Measurements from ENCODE around the gene UNKL.

UNKL gene

DNA sequence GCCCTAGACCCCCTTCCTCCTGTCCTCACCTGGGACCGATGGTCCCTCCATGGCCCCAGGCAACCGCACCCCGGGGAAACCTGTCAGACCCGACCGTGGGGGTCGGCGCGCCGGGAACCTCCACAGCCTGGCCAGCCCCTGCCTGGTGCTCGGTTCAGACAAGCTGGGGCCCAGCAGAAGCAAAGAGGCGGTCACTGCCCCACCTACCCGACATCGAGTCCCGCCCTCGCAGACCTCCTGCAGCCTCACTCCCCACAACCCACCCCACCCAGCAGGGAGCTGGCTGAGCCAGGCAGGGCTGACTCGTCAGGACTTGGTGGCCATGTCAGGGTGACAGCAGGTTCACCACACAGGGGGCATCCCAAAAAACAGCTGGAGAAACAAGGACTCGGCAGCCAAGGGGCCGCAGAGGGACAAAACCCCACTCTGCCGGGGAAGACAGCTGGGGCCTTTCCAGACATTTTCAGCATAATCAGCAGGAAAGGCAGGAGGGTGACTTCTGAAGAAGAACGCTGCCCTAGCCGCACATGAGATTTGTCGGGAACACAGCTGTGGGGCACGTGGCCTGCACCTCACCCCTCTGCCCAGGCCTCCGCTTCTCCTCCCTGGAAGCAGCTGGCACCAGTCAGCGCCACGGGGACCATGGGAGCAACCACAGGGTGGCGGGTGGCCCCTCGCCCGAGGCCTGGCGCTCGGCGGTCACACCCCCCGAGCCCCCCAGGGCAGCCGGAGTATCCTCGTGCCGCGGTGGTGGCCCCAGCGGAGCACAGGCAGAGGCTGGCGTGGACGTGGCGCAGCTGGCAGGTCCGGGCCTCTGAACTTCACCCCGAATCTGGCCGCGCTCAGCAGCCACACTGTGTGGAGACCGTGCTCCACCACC, 39.8 kb downstream of the UNKL start:
- no peak for DNase-seq

DNA sequence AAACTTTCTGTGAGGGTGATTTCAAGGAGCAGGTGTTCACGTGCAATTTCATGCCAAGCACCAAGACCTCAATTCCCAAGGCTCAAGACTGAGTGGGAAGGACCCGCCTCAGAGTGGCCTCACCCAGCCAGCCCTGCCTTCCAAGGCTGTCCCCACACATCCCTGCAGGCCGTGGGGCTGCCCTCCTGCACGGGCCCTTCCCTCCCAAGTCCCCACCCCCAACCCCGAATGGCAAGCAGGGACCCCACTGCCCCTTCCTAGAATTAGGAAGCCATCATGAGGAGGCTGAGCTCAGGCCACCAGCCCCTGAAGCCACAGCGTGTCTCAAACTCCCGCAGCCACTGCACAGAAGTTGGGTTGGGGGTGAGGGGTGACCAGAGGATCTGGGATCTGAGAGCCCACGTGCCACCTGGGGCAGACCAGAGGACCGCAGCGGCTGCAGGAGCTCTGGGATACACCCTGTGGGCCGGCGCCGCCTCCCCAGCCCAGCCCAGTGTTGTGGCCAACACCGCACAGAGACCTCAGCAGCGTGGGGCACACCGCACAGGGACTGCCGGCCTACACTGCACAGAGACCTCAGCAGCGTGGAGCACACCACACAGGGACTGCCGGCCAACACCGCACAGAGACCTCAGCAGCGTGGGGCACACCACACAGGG, 42.1 kb downstream of the UNKL start:
- DNase-seq = no peak

DNA sequence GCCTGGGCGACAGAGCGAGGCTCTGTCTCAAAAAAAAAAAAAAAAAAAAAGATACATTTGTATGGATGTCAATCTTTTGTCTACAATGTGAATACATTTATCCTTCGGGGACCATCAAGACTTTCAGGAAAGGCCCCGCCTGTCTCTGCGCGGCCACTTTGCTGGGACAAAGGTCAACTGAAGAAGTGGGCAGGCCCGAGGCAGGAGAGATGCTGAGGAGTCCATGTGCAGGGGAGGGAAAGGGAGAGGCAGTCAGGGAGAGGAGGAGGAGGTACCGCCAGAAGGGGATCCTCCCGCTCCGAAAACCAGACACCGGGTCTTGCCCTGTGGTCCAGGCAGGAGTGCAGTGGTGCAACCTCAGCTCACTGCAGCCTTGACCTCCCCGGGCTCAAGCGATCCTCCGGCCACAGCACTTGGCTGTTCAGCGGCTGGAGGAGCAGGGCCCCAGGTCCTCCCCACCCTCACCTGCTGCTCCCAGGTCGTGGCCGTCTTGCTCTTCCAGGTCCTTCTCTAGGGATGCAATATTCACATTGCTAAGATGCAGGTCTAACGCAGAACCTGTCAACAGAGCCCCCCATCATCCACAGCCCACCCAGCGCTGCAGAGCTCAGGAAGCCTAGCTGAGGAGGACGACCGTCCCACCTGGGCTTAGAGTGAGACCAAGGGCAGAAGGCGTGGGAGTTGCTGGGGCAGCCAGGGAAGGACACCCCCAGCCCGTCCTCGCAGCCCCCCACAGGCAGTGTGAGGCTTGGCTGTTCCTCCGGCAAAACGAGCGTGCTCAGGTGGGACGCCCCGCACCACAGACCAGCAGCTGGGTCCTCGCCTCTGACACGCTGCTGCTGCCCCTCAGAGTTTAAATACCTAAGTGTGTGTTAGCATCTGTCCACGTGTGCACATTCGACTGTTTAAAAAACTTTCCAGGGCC, 43.2 kb downstream of the UNKL start:
- DNase-seq = no peak

DNA sequence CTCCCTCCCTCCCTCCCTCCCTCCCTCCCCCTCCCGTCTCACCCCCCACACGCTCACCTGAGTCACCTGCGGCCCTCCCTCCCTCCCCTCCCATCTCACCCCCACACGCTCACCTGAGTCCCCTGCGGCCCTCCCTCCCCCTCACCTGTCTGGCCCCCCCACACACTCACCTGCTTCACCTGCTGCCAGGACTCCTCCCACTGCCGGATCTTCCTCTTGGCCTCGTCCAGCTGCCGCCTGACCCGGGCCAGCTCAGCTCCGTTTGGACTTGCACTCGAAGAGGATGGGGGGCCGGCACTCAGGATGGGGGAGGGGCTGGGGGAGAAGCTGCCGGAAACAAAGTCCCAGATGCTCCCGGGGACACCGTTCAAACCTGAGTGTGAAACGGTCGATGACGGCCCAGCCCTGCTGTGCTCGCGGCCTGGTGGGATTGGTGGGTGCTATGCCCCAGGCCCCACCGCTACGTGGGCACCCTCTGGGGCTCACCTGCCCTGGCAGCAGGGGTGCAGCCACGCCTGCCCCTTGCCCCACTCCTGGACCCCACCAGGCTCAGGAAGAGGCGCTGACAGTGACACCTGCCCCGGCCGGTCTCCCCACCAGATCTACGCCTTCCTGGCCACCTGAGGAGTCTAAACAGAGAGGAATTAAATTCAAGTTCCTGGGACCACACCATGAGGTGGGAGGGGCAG, 46.9 kb downstream of the UNKL start:
- DNase-seq = no peak

DNA sequence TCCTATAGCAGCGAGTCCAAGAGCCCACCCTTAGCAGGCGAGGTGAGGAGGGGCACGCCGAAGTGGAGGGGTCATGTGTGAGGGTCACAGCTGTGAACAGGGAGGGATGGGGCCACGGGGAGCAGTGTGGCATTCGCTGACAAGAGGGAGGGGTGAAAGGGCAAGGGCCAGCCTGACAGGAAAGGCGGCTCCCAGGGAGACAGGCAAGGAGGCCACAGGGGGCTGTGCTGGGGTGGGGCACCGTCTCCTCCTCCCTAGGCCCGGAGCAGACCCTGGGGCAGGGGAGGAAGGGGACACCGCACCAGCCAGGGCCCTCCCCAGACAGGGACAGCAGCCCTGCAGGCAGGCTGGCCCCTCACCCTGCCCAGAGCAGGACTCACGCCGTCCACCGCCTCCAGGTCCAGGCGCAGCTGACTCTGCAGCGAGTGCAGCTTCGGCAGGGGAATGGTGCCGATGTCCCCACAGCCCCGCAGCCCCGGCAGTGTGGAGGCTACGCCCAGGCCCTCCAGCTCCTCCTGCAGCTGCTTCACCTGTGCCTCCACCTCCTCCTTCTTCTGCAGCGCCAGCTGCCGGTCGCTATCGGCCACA, 47.7 kb downstream of the UNKL start:
- DNase-seq = peak; percentile 39

DNA sequence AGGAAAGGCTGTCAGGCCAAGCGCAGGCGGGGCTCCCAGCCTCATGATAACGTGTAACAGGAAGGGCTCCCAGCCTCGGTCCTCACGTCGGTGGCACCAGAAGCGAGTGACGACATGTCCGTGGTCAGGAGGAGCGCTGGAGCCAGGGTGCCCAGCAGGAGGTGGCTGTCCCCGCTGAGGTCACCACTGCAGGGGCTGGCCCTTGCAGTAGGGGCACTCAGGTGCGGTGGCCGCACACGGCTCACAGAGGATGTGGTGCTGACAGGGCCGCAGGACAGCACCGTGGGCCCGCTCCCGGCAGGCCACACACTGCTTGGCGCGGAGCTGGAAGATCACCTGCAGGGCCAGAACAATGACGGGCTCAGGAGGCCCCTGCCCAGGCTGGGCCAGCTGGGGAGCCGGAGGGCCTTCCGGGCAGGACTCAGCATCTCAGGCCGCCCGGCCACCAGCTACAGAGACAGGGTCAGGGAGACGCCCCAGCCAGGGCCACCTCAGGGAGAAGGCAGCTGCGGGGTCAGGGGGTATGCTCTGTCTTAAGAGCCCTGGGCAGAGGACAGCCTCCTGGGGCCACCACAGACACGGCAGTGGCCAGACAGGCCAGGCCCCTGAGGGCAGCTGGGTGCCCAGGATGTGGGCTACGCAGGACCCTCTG, 48.3 kb downstream of the UNKL start:
- no peak for DNase-seq

DNA sequence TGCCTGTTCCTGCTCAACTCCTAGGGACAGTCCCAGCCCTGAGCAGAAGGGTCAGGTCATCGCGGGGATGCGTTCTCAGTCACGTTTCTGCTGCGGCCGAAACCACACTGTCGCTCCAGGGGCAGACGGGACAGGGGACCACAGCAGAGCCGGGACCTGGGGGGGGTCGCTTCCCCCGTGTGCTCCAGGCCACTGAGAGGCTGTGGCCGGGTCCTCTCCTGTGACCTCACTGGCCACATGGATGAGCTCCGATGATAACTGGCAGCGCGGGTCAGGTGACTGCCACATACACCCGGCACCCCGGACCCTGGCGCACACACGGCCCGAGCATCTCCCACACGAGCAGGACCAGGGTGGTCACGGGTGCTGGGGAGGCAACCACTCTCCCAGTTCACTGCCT, 50.0 kb downstream of the UNKL start:
- DNase-seq = no peak

DNA sequence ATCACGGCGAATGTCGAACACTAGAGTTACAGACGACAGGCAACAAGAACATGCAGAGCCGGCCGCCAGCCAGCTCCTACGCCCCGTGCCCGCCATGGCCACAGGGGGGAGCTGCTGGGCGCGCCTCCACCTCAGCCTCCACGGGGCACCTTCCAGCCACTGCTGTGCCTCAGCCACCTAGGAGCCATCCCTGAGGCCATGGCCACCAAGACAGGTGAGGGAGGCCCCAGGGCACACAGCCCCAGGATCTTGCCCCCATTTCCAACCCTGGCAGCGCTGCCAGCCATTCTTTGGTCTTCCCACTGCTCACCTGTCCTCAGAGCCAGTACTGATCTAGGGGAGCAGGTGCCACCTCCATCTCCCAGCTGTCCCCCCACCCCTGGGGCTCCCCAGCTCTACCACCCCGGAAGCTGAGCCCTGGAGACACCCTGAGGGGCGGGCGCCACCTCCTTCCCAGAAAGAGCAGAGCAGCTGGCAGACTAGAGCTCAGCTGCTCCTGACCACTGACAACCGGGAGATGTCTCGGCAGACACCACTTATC, 50.9 kb downstream of the UNKL start:
- no peak for DNase-seq

DNA sequence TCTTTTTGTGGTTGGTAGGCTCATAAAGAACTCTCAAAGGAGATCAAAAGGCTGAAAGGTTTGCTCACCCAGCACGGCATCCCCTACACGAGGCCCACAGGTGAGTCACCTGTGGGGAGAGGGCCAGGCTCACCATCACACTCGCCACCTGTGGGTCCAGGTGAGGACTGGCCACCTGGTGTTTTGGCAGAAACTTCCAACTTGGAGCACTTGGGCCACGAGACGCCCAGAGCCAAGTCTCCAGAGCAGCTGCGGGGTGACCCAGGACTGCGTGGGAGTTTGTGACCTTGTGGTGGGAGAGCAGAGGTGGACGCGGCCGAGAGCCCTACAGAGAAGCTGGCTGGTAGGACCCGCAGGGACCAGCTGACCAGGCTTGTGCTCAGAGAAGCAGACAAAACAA, 51.7 kb downstream of the UNKL start:
- DNase-seq = no peak

DNA sequence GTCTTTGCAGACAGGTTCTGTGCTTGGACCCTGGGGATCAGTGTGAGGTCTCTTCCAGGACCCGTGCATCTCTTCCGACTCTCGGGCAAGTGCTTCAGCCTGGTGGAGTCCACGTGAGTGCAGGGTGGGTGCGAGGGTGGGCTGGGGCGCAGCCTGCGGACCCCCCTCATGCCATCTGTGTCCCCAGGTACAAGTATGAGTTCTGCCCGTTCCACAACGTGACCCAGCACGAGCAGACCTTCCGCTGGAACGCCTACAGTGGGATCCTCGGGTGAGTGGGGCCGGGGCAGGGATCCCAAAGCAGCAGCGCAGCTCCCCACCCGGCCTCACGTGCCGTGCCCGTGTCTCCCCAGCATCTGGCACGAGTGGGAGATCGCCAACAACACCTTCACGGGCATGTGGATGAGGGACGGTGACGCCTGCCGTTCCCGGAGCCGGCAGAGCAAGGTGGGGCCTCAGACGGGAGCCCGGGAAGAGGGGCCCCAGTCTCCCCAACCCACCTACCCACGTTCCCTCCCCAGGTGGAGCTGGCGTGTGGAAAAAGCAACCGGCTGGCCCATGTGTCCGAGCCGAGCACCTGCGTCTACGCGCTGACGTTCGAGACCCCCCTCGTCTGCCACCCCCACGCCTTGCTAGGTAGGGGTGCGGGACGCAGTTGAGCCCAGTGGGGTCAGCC, 52.7 kb downstream of the UNKL start:
- DNase-seq = no peak

DNA sequence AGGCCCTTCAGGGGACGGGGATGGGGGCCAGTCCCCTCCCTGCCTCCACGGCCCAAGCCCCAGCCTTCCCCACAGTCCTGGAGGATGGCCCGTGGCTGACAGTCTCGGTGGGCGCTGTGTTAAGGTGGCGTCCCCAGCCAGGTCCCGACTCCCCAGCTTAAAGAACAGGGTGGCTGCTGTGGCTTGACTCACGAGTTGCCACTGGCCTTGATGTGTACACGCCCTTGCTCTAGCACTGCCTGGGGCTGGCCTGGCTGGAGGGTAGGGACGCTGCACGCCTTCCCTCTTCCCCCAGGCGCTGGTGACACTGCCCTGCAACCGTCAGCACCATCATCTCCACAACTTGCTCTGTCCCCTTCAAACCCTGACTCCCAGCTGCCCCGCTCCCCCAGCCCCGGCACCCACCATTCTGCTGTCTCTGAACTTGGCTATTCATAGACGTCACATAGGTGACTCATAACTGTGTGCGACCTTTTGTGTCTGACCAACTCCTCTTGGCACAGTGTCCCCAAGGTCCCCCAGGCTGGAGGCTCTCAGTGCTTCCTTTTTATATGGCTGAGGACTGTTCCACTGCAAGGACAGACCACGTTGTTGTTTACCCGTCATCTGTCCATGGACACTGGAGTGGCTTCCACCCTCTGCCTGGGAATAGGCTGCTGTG, 56.5 kb downstream of the UNKL start:
- DNase-seq = no peak

DNA sequence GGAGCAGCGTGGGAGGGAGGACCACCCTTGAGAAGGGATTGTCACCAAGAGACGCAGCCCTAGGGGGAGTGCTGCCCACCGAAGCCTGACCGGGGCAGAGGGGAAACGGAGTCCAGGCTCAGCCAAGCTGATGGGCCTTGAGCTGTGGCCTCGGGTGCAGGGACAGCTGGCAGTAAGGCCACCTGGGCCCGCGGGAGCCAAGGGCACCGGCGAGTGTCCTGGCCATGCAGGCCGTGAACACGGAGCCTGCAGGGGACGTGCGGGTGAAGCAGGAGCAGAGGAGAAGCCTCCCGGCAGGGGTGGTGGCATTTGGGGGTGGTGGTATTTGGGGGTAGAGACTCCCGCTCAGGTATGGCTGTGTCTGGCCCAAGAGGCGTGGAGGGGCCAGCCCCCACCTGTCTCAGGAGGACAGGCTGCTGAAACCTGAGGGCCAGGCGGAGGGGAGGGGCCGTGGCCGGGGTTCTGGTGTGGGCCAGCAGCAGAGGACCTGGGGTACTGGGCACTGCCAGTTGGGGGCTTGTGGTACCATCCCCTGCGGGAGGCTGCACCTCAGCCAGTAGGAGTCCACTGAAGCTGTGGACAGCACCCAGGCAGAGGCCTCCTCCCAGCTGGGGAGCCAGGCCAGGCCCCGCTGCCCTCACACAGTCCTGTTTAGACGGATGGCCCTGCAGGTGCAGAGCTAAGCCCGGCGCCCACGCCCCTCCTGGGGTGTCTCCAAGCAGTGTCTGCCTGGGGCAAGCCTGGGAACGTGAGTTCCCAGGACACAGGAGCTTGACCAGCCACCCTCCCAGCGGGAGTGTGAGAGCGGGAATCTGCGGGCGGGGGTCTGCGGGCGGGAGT, 58.2 kb downstream of the UNKL start:
- no peak for DNase-seq

DNA sequence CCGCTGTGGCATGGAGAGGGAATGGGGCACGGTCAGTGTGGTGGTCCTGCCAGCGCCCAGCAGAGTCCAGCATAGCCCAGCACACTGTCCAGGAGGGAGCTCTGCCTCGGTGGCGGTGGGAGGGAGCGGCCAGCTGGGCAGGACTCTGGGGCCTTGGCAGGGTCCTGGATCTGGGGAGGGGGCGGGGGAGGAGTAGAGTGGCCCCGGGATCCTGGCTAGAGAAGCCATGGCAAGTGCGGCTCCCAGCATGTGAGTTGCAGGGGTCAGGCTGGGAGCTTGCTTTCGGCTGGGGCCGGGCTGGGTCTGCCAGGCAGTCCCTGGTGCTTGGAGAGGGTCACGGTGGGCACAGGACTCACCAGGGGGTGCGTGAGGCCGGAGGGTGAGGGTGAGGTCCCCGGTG, 58.9 kb downstream of the UNKL start:
- no peak for DNase-seq

DNA sequence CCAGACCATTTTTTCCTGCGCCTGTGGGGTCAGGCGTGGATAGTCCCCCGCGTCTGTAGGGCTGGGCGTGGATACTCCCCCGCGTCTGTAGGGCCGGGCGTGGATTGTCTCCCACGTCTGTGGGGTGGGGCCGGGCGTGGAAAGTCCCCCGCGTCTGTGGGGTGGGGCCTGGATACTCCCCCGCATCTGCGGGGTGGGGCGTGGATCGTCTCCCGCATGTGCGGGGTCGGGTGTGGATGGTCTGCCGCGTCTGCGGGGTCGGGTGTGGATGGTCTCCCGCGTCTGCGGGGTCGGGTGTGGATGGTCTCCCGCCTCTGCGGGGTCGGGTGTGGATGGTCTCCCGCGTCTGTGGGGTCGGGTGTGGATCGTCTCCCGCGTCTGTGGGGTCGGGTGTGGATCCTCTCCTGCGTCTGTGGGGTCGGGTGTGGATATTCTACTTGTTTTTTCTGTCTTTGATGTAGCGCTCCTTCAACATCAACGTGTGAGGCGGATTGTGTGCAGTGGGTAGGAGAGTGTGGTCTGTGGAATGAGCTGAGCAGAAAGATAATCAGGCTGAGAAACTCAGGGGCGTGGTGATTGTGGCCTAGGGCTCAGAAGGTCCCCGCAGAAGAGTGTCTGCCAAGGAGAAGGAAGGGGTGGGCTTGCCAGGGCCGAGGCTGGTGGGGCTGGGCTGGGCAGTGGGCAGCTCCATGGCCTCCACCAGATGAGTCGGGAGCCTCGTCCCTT, 59.5 kb downstream of the UNKL start:
- no peak for DNase-seq

DNA sequence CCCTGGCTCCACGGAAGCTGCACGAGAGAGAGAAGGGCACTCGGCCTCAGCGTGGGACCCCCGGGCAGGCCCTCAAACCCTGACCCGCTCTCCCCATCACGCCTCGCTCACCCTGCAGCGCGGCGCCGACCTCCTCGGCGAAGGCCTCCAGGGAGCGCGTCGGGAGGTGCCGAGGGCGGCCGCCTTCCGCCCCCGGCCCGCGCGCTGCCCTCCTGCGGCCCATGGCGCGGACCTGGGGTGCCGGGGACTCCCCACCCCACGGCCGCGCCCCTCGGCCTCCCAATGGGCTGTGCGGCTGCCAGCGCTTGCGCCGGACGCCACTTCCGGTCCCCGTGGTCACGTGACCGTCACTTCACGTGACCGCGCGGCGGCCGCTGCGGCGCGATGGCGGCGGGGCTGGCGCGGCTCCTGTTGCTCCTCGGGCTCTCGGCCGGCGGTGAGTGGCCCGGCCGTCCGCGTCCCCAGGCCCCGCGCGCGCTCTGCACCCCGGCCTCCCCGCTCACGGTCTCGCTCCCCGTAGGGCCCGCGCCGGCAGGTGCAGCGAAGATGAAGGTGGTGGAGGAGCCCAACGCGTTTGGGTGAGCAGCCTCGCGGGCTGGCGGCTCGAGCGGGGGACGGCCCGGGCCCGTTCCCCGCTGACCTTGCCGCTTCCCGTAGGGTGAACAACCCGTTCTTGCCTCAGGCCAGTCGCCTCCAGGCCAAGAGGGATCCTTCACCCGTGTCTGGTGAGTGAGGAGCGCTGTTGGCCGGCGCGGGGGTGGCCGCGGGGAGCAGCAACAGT, 62.7 kb downstream of the UNKL start, which contains the start of the genes GNPTG and TSR3:
TSS of gene GNPTG (plus strand) at position 350 of the 781 bp plus-strand sequence. CDS start at position 385, 35 bp downstream.
TSS of gene TSR3 (minus strand) at position 297 of the 781 bp plus-strand sequence. CDS start at position 223, 74 bp downstream.
- peak; percentile 33 for DNase-seq

DNA sequence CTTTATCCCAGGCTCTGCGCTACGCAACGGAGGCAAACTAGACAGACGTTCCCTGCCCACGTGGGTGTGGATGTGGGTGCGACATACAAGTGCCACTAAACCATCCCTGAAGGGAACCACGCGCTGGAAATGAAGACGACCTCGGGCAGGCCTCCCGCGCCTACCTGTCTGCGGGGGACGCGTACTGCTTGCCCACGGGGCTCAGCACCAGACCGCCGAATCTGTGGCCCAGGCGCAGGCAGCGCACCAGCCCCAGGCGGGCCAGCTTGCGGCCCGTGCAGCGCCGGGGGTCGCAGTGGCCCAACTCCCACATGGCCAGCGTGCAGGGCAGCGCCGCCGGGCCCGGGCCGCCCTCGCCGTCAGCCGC, 63.3 kb downstream of the UNKL start:
- DNase-seq = no peak

DNA sequence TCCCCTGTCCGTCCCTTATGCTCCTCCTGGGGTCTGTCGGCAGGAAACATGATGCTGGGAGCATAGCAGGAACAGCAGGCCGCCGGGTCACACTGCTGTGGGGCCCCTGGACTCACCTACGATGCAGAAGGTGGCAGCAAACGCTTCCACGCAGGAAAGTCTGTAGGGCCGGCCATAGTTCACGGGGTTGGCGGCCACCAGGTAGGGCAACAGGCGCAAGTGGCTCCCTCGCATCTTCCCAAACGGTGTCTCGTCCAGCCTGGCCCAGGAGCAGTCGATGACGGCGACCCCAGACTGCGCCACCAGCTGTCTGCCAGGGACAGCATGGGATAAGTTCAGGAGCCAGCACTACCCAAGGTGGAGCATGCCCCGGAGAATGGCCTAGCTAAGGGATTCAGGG, 63.8 kb downstream of the UNKL start:
- DNase-seq = no peak

DNA sequence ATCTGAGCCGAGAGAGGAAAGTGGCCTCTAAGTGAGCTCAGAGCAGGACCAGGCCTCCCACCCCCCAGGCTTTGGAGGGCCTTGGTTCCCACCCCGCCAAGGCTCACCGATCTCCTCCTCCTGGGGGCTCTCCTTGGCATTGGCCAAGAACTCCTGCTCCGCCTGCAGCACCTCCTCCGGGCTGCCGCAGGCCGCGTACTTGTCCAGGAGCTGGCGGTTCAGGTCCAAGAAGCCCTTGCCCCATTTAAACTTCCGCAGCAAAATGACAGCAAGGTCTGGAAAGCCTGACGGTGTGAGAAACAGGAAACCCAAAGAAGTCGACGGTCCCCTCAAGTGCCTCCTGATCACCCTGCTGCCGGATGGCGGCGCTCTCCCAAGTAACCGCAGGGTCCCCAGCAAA, 64.6 kb downstream of the UNKL start:
- DNase-seq = no peak

Measured in NCI-H1417 treated with DMSO at 0.1 percent for 48 hours (cell line).